ENCODE data around the gene TRIB2.

DNA sequence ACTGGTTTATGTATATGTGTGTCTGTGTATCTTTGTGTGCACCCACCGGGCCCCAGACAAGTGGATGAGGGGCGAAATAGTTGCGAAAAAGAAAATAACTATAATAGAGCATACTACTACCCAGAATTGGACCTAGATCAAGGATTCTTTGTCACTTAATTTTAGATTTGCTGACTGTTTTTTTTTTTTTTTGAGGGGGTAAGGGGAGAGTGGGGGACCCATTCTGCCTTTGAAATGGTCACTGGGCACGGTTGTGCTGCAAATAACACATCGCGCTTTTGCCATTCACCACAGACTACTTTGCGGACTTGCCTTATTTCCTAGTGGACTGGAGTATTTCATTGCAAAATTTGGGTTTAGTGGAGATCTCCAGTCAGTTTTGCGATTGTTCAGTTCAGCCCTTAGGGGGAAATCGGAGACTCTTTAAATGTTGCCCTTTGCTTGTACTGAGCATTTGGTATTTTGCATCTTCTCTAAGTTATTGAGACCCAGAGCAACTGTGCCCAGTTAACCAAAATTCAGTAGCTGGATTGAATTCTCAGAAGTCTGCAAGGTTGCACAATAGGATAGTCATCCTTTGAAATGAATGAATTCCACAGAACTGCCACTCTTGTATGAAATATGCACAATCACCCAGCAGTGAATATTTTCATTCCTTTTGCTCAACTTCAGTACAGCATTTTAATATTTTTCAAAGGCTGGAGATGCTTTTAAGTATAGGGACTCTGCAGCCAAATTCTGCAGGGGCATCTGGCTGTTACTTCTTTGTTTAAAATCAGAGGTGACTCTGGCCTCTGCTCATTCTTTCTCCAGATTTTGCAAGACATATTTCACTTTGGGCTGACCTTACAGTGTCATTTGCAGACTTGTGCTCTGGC lies 2.9 kb downstream of the TRIB2 start:
- TF ChIP-seq CEBPB (IDR thresholded peaks at IDR 0.05) = no peak
- TF ChIP-seq REST (IDR thresholded peaks at IDR 0.05) = no peak
- no peak for TF ChIP-seq MAX (IDR thresholded peaks at IDR 0.05)
- no peak for TF ChIP-seq POLR2A (IDR thresholded peaks at IDR 0.05; ENCODE audit: low read length)
- TF ChIP-seq CTCF (IDR thresholded peaks at IDR 0.05) = no peak
- TF ChIP-seq BHLHE40 (IDR thresholded peaks at IDR 0.05; ENCODE audit: low read depth, low read length) = no peak
- no peak for TF ChIP-seq SMC3 (IDR thresholded peaks at IDR 0.05)

Data from A549 (cell line).